GM19468 (cell line): ENCODE measurements around the gene OPTC.
"Not testable (repeated sequence)": the region's sequence is repeated elsewhere in the genome, so short reads cannot be mapped to it uniquely, and the experiment has no call there.

Source experiments
- ATAC-seq: cut with Tn5 transposase; IDR thresholded peaks from one replicate; pipeline ENCODE4 v1.9.1; 2021; ENCODE audit warnings: mild to moderate bottlenecking, moderate library complexity, moderate number of reproducible peaks; ENCODE audit not compliant: unreplicated experiment; ENCODE audit errors: extremely low read depth

The OPTC gene

GRCh38 chr1:203464743-203465142 lies 29.2 kb upstream of the OPTC start:
- ATAC-seq = no peak

- no peak for ATAC-seq
These were observed 28.7 kb upstream of the OPTC start for GRCh38 chr1:203465146-203465798.

- no peak for ATAC-seq
These were observed 28.0 kb upstream of the OPTC start for GRCh38 chr1:203465948-203466347.

GRCh38 chr1:203466906-203467549 lies 26.9 kb upstream of the OPTC start:
- ATAC-seq = not testable (repeated sequence)

- ATAC-seq = no peak
These were observed 26.4 kb upstream of the OPTC start for GRCh38 chr1:203467550-203467921.

- no peak for ATAC-seq
These were observed 25.6 kb upstream of the OPTC start for GRCh38 chr1:203468326-203468725.

- no peak for ATAC-seq
These were observed 23.7 kb upstream of the OPTC start for GRCh38 chr1:203470240-203470639.

- ATAC-seq = no peak
These were observed 22.1 kb upstream of the OPTC start for GRCh38 chr1:203471841-203472240.

GRCh38 chr1:203473281-203473680 lies 20.7 kb upstream of the OPTC start:
- no peak for ATAC-seq

GRCh38 chr1:203473781-203474305 lies 20.1 kb upstream of the OPTC start:
- ATAC-seq = no peak

- no peak for ATAC-seq
These were observed 18.7 kb upstream of the OPTC start, which contains the start of gene PRELP for GRCh38 chr1:203475012-203475981. PRELP (plus strand) TSS chr1:203475806; CDS start chr1:203483185, 7,379 bp downstream.

- ATAC-seq = no peak
These were observed 17.6 kb upstream of the OPTC start for GRCh38 chr1:203476216-203476814.

GRCh38 chr1:203477748-203478147 lies 16.2 kb upstream of the OPTC start:
- no peak for ATAC-seq

- no peak for ATAC-seq
These were observed 15.7 kb upstream of the OPTC start for GRCh38 chr1:203478231-203478630.

GRCh38 chr1:203478986-203479385 lies 15.0 kb upstream of the OPTC start:
- ATAC-seq = no peak

- no peak for ATAC-seq
These were observed 14.3 kb upstream of the OPTC start for GRCh38 chr1:203479646-203480045.

GRCh38 chr1:203480084-203480483 lies 13.9 kb upstream of the OPTC start:
- ATAC-seq = no peak

GRCh38 chr1:203480525-203481084 lies 13.3 kb upstream of the OPTC start:
- no peak for ATAC-seq

- ATAC-seq = no peak
These were observed 12.8 kb upstream of the OPTC start for GRCh38 chr1:203481196-203481595.
